HCT116 (cell line): ENCODE results near the gene ARHGAP19. TPM values are rescaled to one million over a fixed set of nuclear protein-coding genes. Genes with fewer than 3 reads are reported as not detected.

ENCODE experiments used
- ATAC-seq: fragments of 200-7000 bp; cut with Tn5 transposase; 2 replicates; pipeline ENCODE4 v1.9.1; 2020; ENCODE audit warnings: mild to moderate bottlenecking, moderate library complexity
- BruUV-seq: library from RNA; stranded (reverse); fragments of 400-500 nt; replicated peaks from 2 replicates; lab custom pipeline; 2021; lab: Mats Ljungman, UMichigan
- CTCF ChIA-PET: fragments of 300-600 bp; sonication (Branson Sonifier 250); formaldehyde crosslinking; loops from one replicate; lab custom pipeline; 2021; ENCODE audit warnings: antibody characterized with exemption; lab: Charles Lee
- POLR2A ChIA-PET: fragments of 300-600, 350-600 bp; sonication (Branson Sonifier 250); formaldehyde crosslinking; loops from one replicate; lab custom pipeline; 2021; ENCODE audit warnings: antibody characterized with exemption; lab: Charles Lee
- RAD21 ChIA-PET, 2 experiments: fragments of 300-600 bp; sonication (Branson Sonifier 250); formaldehyde crosslinking; loops; one replicate each; lab custom pipeline; 2023; ENCODE audit warnings: low total read pairs in 2 of 2; ENCODE audit not compliant: uncharacterized antibody in 2 of 2, unreplicated experiment in 2 of 2, low non-redundant PET in 1 of 2; lab: Charles Lee
- DNase-seq: peaks from one replicate; pipeline ENCODE4 v3.0.0-alpha.2; 2010; ENCODE audit warnings: low read depth, low spot score
- H2AFZ ChIP-seq: fragments of 200-600 bp; shearing (Covaris generic), sonication (generic); 2 replicates; pipeline ENCODE4 v1.6.1; 2017; ENCODE audit warnings: low read depth, mixed run types, mixed read lengths, antibody characterized with exemption, low read length; ENCODE audit not compliant: poor library complexity, severe bottlenecking
- H3K27ac ChIP-seq: 2 replicates; pipeline ENCODE4 v1.5.1; 2012; ENCODE audit warnings: low read depth, low read length
- H3K27me3 ChIP-seq: fragments of 200-600 bp; sonication (generic); 2 replicates; pipeline ENCODE4 v1.6.1; 2016; ENCODE audit warnings: mixed run types, low read length, mixed read lengths; ENCODE audit not compliant: insufficient read depth
- H3K36me3 ChIP-seq, 2 experiments: fragments of 200-500 bp in 1 of 2; fragments of 200-600 bp in 1 of 2; sonication (Bioruptor generic) in 1 of 2; sonication (generic) in 1 of 2; 2 replicates each; pipeline versions ENCODE4 v1.5.1 to v1.6.1; 2014 to 2016; ENCODE audit warnings: low read length in 2 of 2, inconsistent platforms in 1 of 2, mixed read lengths in 1 of 2, mixed run types in 1 of 2; ENCODE audit not compliant: insufficient read depth in 2 of 2, control insufficient read depth in 1 of 2
- H3K4me1 ChIP-seq, 2 experiments: fragments of 200-600 bp in 1 of 2; sonication (generic) in 1 of 2; 2 replicates each; pipeline versions ENCODE4 v1.5.1 to v1.6.1; 2012 to 2017; ENCODE audit warnings: low read length in 2 of 2, inconsistent platforms in 1 of 2, mild to moderate bottlenecking in 1 of 2, mixed read lengths in 1 of 2, mixed run types in 1 of 2, moderate library complexity in 1 of 2; ENCODE audit not compliant: insufficient read depth in 2 of 2, control insufficient read depth in 1 of 2
- H3K4me2 ChIP-seq: fragments of 200-600 bp; sonication (generic); 2 replicates; pipeline ENCODE4 v1.6.1; 2017; ENCODE audit warnings: mixed run types, low read length, mixed read lengths
- H3K4me3 ChIP-seq, 2 experiments: fragments of 200-600 bp in 1 of 2; sonication (generic) in 1 of 2; replicated peaks in 1 of 2; 2 replicates each; pipeline ENCODE4 v1.5.1; 2011 to 2016; ENCODE audit warnings: low read length in 2 of 2, control low read depth in 1 of 2, low read depth in 1 of 2, mild to moderate bottlenecking in 1 of 2, mixed read lengths in 1 of 2, mixed run types in 1 of 2
- H3K79me2 ChIP-seq: fragments of 200-600 bp; sonication (generic); 2 replicates; pipeline ENCODE4 v1.6.1; 2017; ENCODE audit warnings: mild to moderate bottlenecking, mixed run types, low read length, moderate library complexity, mixed read lengths; ENCODE audit not compliant: insufficient read depth
- H3K9ac ChIP-seq: fragments of 200-600 bp; sonication (generic); 2 replicates; pipeline ENCODE4 v1.6.1; 2016; ENCODE audit warnings: low read length, mixed read lengths
- H3K9me2 ChIP-seq: fragments of 200-600 bp; sonication (generic), shearing (Covaris generic); 2 replicates; pipeline ENCODE4 v1.6.1; 2017; ENCODE audit warnings: mixed run types, mild to moderate bottlenecking, moderate library complexity; ENCODE audit not compliant: insufficient read depth
- H3K9me3 ChIP-seq, 2 experiments: fragments of 200-500 bp in 1 of 2; fragments of 200-600 bp in 1 of 2; sonication (Bioruptor generic) in 1 of 2; sonication (generic) in 1 of 2; 2 replicates each; pipeline ENCODE4 v1.6.1; 2014 to 2017; ENCODE audit warnings: low read length in 2 of 2, mixed read lengths in 2 of 2, inconsistent platforms in 1 of 2, low read depth in 1 of 2, mild to moderate bottlenecking in 1 of 2, mixed run types in 1 of 2, moderate library complexity in 1 of 2; ENCODE audit not compliant: control insufficient read depth in 1 of 2, insufficient read depth in 1 of 2
- H4K20me1 ChIP-seq: fragments of 200-600 bp; sonication (generic), shearing (Covaris generic); 2 replicates; pipeline ENCODE4 v1.6.1; 2017; ENCODE audit warnings: mixed run types, mild to moderate bottlenecking, moderate library complexity; ENCODE audit not compliant: insufficient read depth
- CEBPB ChIP-seq: IDR thresholded peaks from 2 replicates; pipeline ENCODE4 v1.6.1; 2012; ENCODE audit warnings: low read depth
- EZH2phosphoT487 ChIP-seq: fragments of 200-600 bp; IDR thresholded peaks from 2 replicates; pipeline ENCODE4 v1.6.1; 2018; ENCODE audit warnings: antibody characterized with exemption, borderline replicate concordance
- MAX ChIP-seq: IDR thresholded peaks from 2 replicates; pipeline ENCODE4 v1.6.1; 2012
- ZBTB33 ChIP-seq: IDR thresholded peaks from 2 replicates; pipeline ENCODE4 v1.6.1; 2011; ENCODE audit warnings: mild to moderate bottlenecking, low read length, moderate library complexity; ENCODE audit not compliant: insufficient replicate concordance; ENCODE audit errors: extremely low read depth
- intact Hi-C: fragments of 100-400 bp; cut with micrococcal nuclease; formaldehyde crosslinking; loops from 2 replicates; pipeline ENCODE4 v1.10.0; 2022
- total RNA-seq: library from RNA; stranded (reverse); gene quantifications from one replicate; pipeline ENCODE4 v1.2.1, GENCODE V29; 2021; ENCODE audit not compliant: unreplicated experiment

The ARHGAP19 gene
- total RNA-seq, 1 experiment from 2014 or later: 36.8 TPM

DNA sequence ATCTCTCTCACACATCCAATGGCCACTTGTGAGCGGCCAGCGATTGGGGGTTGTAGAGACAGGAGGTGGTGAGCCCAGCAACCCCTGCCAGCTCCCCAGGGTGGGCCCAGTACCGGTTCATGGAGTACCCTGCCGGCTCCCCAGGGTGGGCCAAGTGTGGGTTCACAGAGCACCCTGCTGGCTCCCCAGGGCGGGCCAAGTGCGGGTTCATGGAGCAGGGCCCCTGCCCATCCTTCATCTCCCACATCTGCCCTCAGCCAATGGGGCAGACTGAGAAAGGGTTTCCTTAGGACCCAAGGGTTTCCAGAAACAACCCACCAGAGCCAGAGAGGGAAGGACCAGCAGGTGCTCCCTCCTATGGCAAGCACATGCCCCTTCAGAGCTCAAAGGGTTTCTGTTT, 85.3 kb downstream of the ARHGAP19 start:
- Histone ChIP-seq H2AFZ (no peak overlapping the region), H3K4me3 (no peak overlapping the region), H3K27ac (no peak overlapping the region), H3K27me3 (0 out of 2 replicates have a peak, but pooled peaks cover 5% of the 10 kb centered on the region), H3K9me2 (no peaks in the 10 kb centered on the region), H4K20me1 (no peaks in the 10 kb centered on the region), H3K9ac (no peak overlapping the region), H3K4me2 (no peak overlapping the region), H3K9me3 (no peaks in the 10 kb centered on the region), H3K4me1 (no peaks in the 10 kb centered on the region), H3K36me3 (no peaks in the 10 kb centered on the region), H3K79me2 (no peaks in the 10 kb centered on the region)
- no peak for TF ChIP-seq ZBTB33
- TF ChIP-seq EZH2phosphoT487: no peak
- no peak for TF ChIP-seq CEBPB
- TF ChIP-seq MAX: no peak
- ChIA-PET POLR2A (interaction anchor here (1.3 kb wide), 1 partner anchor 11 kb away, joined by 3 read pairs; no protein-coding TSS in a partner anchor), CTCF (interaction anchor here (1.1 to 2.2 kb wide), 2 partner anchors 11 to 134 kb away, joined by 3 to 7 read pairs; no protein-coding TSS in a partner anchor), RAD21 (interaction anchor here in 1 of 2 experiments (2.1 kb wide), 1 partner anchor 134 kb away, joined by 5 read pairs; no protein-coding TSS in a partner anchor)
- no peak for DNase-seq
- BruUV-seq: no TSS peak
- intact Hi-C loops: no loop called here
- ATAC-seq: no peak
